ENCODE measurements around the gene ANKS1A.

DNA sequence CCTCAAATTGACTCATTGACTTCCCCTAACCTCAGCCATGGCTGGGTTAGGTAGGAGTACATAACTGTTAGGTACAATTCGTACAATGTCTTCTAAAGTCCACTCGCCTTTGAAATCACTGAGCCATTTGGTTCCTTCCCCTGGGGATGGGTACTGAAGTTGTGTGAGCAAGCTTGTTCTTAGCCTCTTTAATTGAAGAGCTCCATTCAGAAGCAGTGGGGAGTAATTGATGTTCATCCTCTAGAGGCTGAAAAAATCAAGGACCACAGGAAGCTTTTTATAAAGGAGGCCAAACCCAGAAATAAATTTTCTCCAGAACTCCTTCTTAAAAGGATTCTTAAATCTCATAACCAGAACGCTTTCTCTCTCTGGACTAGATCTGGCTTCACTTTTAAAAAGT is 60.6 kb downstream of the ANKS1A start:
- TF ChIP-seq, protein P1, sequence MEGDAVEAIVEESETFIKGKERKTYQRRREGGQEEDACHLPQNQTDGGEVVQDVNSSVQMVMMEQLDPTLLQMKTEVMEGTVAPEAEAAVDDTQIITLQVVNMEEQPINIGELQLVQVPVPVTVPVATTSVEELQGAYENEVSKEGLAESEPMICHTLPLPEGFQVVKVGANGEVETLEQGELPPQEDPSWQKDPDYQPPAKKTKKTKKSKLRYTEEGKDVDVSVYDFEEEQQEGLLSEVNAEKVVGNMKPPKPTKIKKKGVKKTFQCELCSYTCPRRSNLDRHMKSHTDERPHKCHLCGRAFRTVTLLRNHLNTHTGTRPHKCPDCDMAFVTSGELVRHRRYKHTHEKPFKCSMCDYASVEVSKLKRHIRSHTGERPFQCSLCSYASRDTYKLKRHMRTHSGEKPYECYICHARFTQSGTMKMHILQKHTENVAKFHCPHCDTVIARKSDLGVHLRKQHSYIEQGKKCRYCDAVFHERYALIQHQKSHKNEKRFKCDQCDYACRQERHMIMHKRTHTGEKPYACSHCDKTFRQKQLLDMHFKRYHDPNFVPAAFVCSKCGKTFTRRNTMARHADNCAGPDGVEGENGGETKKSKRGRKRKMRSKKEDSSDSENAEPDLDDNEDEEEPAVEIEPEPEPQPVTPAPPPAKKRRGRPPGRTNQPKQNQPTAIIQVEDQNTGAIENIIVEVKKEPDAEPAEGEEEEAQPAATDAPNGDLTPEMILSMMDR (IDR thresholded peaks at IDR 0.05) = no peak
- TF ChIP-seq POLR2A (IDR thresholded peaks at IDR 0.05) = no peak

Data from right lobe of liver (tissue), 4 donors.